GM21360 (cell line): ENCODE data around the gene L1TD1.
"Not testable (repeated sequence)": the region's sequence is repeated elsewhere in the genome, so short reads cannot be mapped to it uniquely, and the experiment has no call there.

ENCODE experiments used
- ATAC-seq: cut with Tn5 transposase; IDR thresholded peaks from one replicate; pipeline ENCODE4 v1.9.1; 2021; ENCODE audit warnings: mild to moderate bottlenecking, moderate library complexity; ENCODE audit not compliant: unreplicated experiment

Gene L1TD1

DNA sequence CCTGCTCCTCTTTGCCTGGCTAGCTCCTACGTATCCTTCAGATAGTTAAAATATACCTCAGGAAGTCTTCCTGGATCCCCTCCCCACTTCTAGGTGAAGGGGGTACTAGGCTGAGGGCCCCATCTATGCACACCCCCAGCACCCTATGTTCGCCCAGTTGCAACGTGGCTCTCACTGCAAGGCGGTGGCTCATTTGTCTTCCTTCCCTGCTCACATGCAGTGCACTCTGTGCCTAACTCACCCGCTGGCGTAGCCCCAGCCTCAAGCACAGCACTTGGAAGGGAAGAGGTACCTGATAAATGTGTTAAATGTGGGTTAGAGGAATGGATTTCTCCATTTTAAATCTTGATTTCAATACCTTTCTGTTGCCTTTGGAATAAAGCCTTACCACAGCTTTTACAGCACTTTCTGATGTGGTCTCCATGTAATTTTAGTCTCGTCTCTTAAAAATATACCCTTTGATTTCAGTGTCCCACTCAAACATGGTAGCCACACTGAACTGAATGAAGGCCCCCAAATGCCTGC, 39.3 kb downstream of the L1TD1 start:
- ATAC-seq = no peak

DNA sequence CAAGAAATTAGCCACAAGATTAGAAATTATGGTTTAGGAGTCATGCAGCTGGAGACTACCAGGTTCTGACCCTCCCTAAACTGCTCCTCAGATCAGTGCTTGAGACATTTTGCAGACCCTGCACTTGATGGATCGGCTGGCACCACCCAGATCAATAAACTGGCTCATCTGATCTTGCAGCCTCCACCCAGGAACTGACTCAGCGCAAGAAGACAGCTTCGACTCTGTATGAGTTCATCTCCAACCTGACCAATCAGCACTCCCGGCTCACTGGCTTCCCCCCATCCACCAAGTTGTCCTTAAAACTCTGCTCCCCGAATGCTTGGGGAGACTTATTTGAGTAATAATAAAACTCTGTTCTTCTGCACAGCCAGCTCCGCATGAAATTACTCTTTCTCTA, 40.0 kb downstream of the L1TD1 start:
- no peak for ATAC-seq

DNA sequence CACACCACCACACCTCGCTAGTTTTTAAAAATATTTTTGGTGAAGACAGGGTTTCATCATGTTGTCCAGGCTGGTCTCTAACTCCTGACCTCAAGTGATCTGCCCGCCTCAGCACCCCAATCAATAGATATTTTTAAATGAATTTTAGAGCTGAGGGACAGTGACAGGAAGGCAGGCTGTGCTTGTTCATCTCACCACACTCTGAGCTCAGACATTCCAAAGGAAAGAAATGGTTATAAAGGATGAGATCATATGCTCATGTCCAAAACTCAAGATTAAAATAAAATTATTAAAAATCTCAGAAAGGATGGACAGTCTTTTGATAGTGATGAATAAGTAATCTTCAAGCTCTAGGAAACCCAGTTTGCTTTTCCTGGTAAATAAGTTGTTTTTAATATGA, 40.9 kb downstream of the L1TD1 start:
- no peak for ATAC-seq

DNA sequence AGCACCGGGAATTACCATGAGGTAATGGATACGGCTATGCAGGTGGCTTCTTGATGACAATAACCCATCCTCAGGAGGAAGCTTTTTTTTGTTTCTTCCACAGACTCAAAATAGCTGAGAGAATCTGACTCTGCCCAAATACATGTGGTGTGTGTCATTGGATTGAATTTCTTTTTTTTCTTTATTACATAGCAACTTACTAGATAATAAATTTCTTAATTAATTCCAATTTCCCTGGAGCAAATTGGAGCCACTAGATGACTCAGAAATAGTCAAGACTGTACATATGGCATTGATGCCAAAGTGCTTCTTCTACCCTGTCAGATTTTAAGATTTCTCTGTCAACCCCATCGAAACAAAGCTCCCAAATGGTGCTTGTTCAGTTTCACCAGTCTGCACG, 42.7 kb downstream of the L1TD1 start:
- ATAC-seq = no peak

GRCh38 chr1:62237950-62238374, 43.3 kb downstream of the L1TD1 start:
- ATAC-seq = no peak

DNA sequence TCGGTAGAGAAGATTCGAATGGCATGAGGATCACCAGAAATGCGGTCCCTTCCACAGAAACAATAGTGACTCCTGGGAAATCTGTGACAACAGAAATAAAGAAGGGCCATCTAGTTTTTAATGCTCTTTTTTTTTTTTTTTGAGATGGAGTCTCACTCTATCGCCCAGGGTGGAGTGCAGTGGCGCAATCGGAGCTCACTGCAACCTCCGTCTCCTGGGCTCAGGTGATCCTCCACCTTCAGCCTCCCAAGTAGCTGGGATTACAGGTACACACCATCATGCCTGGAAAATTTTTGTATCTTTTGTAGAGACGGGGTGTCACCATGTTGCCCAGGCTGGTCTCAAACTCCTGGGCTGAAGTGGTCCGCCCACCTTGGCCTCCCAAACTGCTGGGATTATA, 43.9 kb downstream of the L1TD1 start:
- no peak for ATAC-seq

- ATAC-seq = not testable (repeated sequence)
Measured at GRCh38 chr1:62239652-62240403, 45.2 kb downstream of the L1TD1 start.

GRCh38 chr1:62240651-62241370, 46.2 kb downstream of the L1TD1 start:
- no peak for ATAC-seq

DNA sequence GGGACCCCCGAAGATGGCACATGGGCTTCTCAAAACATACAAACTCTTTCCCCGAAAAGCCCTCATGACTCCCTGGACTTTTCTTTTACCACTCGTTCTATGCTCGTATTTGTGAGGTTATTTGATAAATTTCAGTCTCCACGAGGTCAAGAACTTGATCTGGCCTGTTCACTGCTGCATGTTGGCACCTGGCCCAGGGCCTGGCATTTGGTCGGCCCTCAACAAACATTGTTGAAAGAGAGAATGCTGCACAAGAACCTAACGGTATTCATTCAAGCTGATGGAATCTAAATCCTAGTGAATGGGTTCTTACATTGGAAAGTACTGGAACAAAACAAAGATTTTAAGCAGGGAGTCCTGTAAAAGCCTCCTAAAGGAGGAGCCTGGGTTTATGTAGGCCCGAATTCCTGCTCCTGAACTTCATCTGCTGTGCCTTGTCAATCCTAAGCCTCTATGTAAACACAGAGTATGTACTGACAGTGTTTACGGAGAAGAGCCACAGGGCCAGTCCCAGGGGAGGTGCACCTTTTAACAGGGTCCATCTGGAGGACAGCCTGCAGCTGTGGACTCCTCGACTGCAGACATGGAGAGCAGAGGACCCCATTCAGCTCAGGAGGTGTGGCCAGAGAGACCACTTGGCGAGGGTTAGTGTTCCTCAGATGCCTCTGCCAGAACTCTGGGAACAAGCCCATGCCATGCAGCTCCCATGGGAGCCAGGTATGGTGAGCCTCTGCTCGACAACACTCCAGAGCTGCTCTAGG, 46.9 kb downstream of the L1TD1 start:
- ATAC-seq = no peak

- not testable (repeated sequence) for ATAC-seq
Measured at GRCh38 chr1:62244380-62244779, 49.7 kb downstream of the L1TD1 start.

DNA sequence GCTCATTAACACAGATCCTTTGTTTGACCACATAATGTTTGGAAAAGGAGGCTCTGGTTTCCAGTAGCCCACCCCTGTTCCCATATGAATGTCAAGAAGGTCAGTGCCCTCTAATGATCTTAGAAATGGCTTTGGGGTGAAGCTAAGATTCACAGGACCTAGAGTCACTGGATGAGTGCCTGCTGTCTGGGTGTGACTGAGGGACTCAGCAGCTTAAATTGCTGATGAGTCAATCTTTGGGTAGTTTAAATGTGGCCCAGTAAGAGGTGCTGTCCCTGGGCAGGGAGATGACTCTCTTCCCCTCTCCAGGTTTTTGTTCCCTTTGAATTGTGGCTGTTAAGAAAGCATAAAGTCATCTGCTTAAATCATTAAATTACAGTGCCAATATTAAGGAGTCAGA, 50.6 kb downstream of the L1TD1 start:
- ATAC-seq = no peak

- ATAC-seq = no peak
Measured at GRCh38 chr1:62247391-62248168, 52.9 kb downstream of the L1TD1 start.

DNA sequence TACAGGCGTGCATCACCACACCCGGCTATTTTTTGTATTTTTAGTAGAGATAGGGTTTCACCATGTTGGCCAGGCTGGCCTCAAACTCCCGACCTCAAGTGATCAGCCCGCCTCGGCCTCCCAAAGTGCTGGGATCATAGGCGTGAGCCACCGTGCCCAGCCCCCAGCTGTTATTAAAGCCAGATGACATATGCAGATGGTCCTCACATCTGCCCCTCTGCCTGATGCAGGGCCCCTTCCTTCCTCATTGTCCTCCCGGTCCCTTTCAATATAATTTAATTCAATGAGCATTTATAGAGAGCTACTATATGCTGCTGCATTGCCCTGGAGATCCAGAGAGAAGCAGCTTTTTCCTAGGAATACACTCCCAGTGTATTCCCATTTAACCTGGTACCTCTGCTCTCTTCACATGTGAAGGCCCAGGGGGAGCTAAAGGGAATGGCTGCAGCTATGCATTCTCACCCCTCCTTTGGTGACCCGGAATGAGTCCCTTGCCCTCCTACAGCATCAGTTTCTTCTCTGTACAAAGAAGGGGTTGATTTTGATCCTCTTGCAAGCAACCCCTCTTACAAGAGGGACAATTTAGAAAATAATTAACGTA, 55.6 kb downstream of the L1TD1 start:
- ATAC-seq = no peak

DNA sequence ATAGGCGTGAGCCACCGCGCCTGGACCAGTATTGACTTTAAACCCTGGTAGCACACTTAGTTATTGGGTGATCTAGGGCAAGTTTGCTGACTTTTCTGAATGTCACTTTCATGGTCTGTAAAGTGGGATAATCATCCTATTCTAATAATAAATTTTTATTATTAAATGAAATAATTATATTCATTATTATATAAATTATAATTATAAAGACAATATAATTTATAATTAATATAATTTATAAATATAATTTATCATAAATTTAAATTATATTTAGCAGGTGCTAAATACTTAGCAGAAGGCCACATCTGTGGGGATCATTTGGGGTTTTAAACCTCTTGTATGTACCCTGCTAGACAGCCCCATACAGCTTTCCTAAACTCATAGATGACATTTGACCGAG, 64.9 kb downstream of the L1TD1 start:
- no peak for ATAC-seq

- no peak for ATAC-seq
Measured at GRCh38 chr1:62260688-62261087, 66.0 kb downstream of the L1TD1 start.
